8988T (cell line): ENCODE measurements around the gene TCEAL4.
"Not testable (repeated sequence)": the region's sequence is repeated elsewhere in the genome, so short reads cannot be mapped to it uniquely, and the experiment has no call there.

Experiments
- DNase-seq: peaks from one replicate; pipeline ENCODE4 v3.0.0; 2011

The TCEAL4 gene

GRCh38 chrX:103595202-103595601 is 9.9 kb downstream of the TCEAL4 start:
- not testable (repeated sequence) for DNase-seq

GRCh38 chrX:103607364-103608305 is 22.3 kb downstream of the TCEAL4 start, which contains the start of gene TCEAL3:
Gene TCEAL3 (plus strand): TSS chrX:103607963. CDS start chrX:103609065, 1,102 bp downstream.
- DNase-seq = no peak

GRCh38 chrX:103608306-103608963 is 23.1 kb downstream of the TCEAL4 start:
- no peak for DNase-seq

- no peak for DNase-seq
Measured at GRCh38 chrX:103610282-103610681, 25.0 kb downstream of the TCEAL4 start.

- DNase-seq = no peak
Measured at GRCh38 chrX:103613362-103613890, 28.1 kb downstream of the TCEAL4 start.

GRCh38 chrX:103614999-103615398 is 29.7 kb downstream of the TCEAL4 start:
- DNase-seq = no peak

- DNase-seq = no peak
Measured at GRCh38 chrX:103615781-103616371, 30.6 kb downstream of the TCEAL4 start.

GRCh38 chrX:103616676-103617186 is 31.4 kb downstream of the TCEAL4 start:
- no peak for DNase-seq

- no peak for DNase-seq
Measured at GRCh38 chrX:103624111-103624510, 38.8 kb downstream of the TCEAL4 start.

- no peak for DNase-seq
Measured at GRCh38 chrX:103626855-103627254, 41.5 kb downstream of the TCEAL4 start.

- DNase-seq = no peak
Measured at GRCh38 chrX:103628386-103629317, 43.3 kb downstream of the TCEAL4 start, which contains the start of gene TCEAL1. Gene TCEAL1 (plus strand): TSS chrX:103628975. CDS start chrX:103629917, 942 bp downstream.

- DNase-seq = no peak
Measured at GRCh38 chrX:103629318-103630170, 44.2 kb downstream of the TCEAL4 start.

GRCh38 chrX:103630171-103630511 is 44.8 kb downstream of the TCEAL4 start:
- DNase-seq = no peak

GRCh38 chrX:103631145-103631544 is 45.8 kb downstream of the TCEAL4 start:
- no peak for DNase-seq

GRCh38 chrX:103635436-103635835 is 50.1 kb downstream of the TCEAL4 start:
- no peak for DNase-seq
